HCT116 (cell line): Measurements from ENCODE around the gene RHEBL1. TPM values are rescaled to one million over a fixed set of nuclear protein-coding genes. Genes with fewer than 3 reads are reported as not detected.

ENCODE experiments used
- ATAC-seq: fragments of 200-7000 bp; cut with Tn5 transposase; 2 replicates; pipeline ENCODE4 v1.9.1; 2020; ENCODE audit warnings: mild to moderate bottlenecking, moderate library complexity
- BruUV-seq: library from RNA; stranded (reverse); fragments of 400-500 nt; replicated peaks from 2 replicates; lab custom pipeline; 2021; lab: Mats Ljungman, UMichigan
- CTCF ChIA-PET: fragments of 300-600 bp; sonication (Branson Sonifier 250); formaldehyde crosslinking; loops from one replicate; lab custom pipeline; 2021; ENCODE audit warnings: antibody characterized with exemption; lab: Charles Lee
- POLR2A ChIA-PET: fragments of 300-600, 350-600 bp; sonication (Branson Sonifier 250); formaldehyde crosslinking; loops from one replicate; lab custom pipeline; 2021; ENCODE audit warnings: antibody characterized with exemption; lab: Charles Lee
- RAD21 ChIA-PET, 2 experiments: fragments of 300-600 bp; sonication (Branson Sonifier 250); formaldehyde crosslinking; loops; one replicate each; lab custom pipeline; 2023; ENCODE audit warnings: low total read pairs in 2 of 2; ENCODE audit not compliant: uncharacterized antibody in 2 of 2, unreplicated experiment in 2 of 2, low non-redundant PET in 1 of 2; lab: Charles Lee
- DNase-seq: peaks from one replicate; pipeline ENCODE4 v3.0.0-alpha.2; 2010; ENCODE audit warnings: low read depth, low spot score
- H2AFZ ChIP-seq: fragments of 200-600 bp; shearing (Covaris generic), sonication (generic); 2 replicates; pipeline ENCODE4 v1.6.1; 2017; ENCODE audit warnings: low read depth, mixed run types, mixed read lengths, antibody characterized with exemption, low read length; ENCODE audit not compliant: poor library complexity, severe bottlenecking
- H3K27ac ChIP-seq: 2 replicates; pipeline ENCODE4 v1.5.1; 2012; ENCODE audit warnings: low read depth, low read length
- H3K27me3 ChIP-seq: fragments of 200-600 bp; sonication (generic); 2 replicates; pipeline ENCODE4 v1.6.1; 2016; ENCODE audit warnings: mixed run types, low read length, mixed read lengths; ENCODE audit not compliant: insufficient read depth
- H3K36me3 ChIP-seq, 2 experiments: fragments of 200-500 bp in 1 of 2; fragments of 200-600 bp in 1 of 2; sonication (Bioruptor generic) in 1 of 2; sonication (generic) in 1 of 2; 2 replicates each; pipeline versions ENCODE4 v1.5.1 to v1.6.1; 2014 to 2016; ENCODE audit warnings: low read length in 2 of 2, inconsistent platforms in 1 of 2, mixed read lengths in 1 of 2, mixed run types in 1 of 2; ENCODE audit not compliant: insufficient read depth in 2 of 2, control insufficient read depth in 1 of 2
- H3K4me1 ChIP-seq, 2 experiments: fragments of 200-600 bp in 1 of 2; sonication (generic) in 1 of 2; 2 replicates each; pipeline versions ENCODE4 v1.5.1 to v1.6.1; 2012 to 2017; ENCODE audit warnings: low read length in 2 of 2, inconsistent platforms in 1 of 2, mild to moderate bottlenecking in 1 of 2, mixed read lengths in 1 of 2, mixed run types in 1 of 2, moderate library complexity in 1 of 2; ENCODE audit not compliant: insufficient read depth in 2 of 2, control insufficient read depth in 1 of 2
- H3K4me2 ChIP-seq: fragments of 200-600 bp; sonication (generic); 2 replicates; pipeline ENCODE4 v1.6.1; 2017; ENCODE audit warnings: mixed run types, low read length, mixed read lengths
- H3K4me3 ChIP-seq, 2 experiments: fragments of 200-600 bp in 1 of 2; sonication (generic) in 1 of 2; replicated peaks in 1 of 2; 2 replicates each; pipeline ENCODE4 v1.5.1; 2011 to 2016; ENCODE audit warnings: low read length in 2 of 2, control low read depth in 1 of 2, low read depth in 1 of 2, mild to moderate bottlenecking in 1 of 2, mixed read lengths in 1 of 2, mixed run types in 1 of 2
- H3K79me2 ChIP-seq: fragments of 200-600 bp; sonication (generic); 2 replicates; pipeline ENCODE4 v1.6.1; 2017; ENCODE audit warnings: mild to moderate bottlenecking, mixed run types, low read length, moderate library complexity, mixed read lengths; ENCODE audit not compliant: insufficient read depth
- H3K9ac ChIP-seq: fragments of 200-600 bp; sonication (generic); 2 replicates; pipeline ENCODE4 v1.6.1; 2016; ENCODE audit warnings: low read length, mixed read lengths
- H3K9me2 ChIP-seq: fragments of 200-600 bp; sonication (generic), shearing (Covaris generic); 2 replicates; pipeline ENCODE4 v1.6.1; 2017; ENCODE audit warnings: mixed run types, mild to moderate bottlenecking, moderate library complexity; ENCODE audit not compliant: insufficient read depth
- H3K9me3 ChIP-seq, 2 experiments: fragments of 200-500 bp in 1 of 2; fragments of 200-600 bp in 1 of 2; sonication (Bioruptor generic) in 1 of 2; sonication (generic) in 1 of 2; 2 replicates each; pipeline ENCODE4 v1.6.1; 2014 to 2017; ENCODE audit warnings: low read length in 2 of 2, mixed read lengths in 2 of 2, inconsistent platforms in 1 of 2, low read depth in 1 of 2, mild to moderate bottlenecking in 1 of 2, mixed run types in 1 of 2, moderate library complexity in 1 of 2; ENCODE audit not compliant: control insufficient read depth in 1 of 2, insufficient read depth in 1 of 2
- H4K20me1 ChIP-seq: fragments of 200-600 bp; sonication (generic), shearing (Covaris generic); 2 replicates; pipeline ENCODE4 v1.6.1; 2017; ENCODE audit warnings: mixed run types, mild to moderate bottlenecking, moderate library complexity; ENCODE audit not compliant: insufficient read depth
- CEBPB ChIP-seq: IDR thresholded peaks from 2 replicates; pipeline ENCODE4 v1.6.1; 2012; ENCODE audit warnings: low read depth
- ELF1 ChIP-seq: IDR thresholded peaks from 2 replicates; pipeline ENCODE4 v1.6.1; 2012; ENCODE audit warnings: low read depth, borderline replicate concordance
- EZH2 ChIP-seq: fragments of 200-600 bp; sonication (generic); IDR thresholded peaks from 2 replicates; pipeline ENCODE4 v1.6.1; 2017; ENCODE audit warnings: antibody characterized with exemption, mixed run types
- FOSL1 ChIP-seq: IDR thresholded peaks from 2 replicates; pipeline ENCODE4 v1.6.1; 2012; ENCODE audit warnings: low read depth
- JUND ChIP-seq: IDR thresholded peaks from 2 replicates; pipeline ENCODE4 v1.6.1; 2012
- POLR2A ChIP-seq: IDR thresholded peaks from 2 replicates; pipeline ENCODE4 v1.7.0; 2011; ENCODE audit warnings: borderline replicate concordance; ENCODE audit not compliant: insufficient read depth, insufficient read length; ENCODE audit errors: extremely low read depth
- SIN3A ChIP-seq: IDR thresholded peaks from 2 replicates; pipeline ENCODE4 v1.6.1; 2012; ENCODE audit warnings: low read depth
- TCF7L2 ChIP-seq: IDR thresholded peaks from 2 replicates; pipeline ENCODE4 v1.7.0; 2011; ENCODE audit warnings: borderline replicate concordance, inconsistent platforms; ENCODE audit not compliant: insufficient read depth, insufficient read length; ENCODE audit errors: extremely low read depth
- ZFX ChIP-seq: fragments of 450-650 bp; IDR thresholded peaks from 2 replicates; pipeline ENCODE4 v1.6.1; 2017
- intact Hi-C: fragments of 100-400 bp; cut with micrococcal nuclease; formaldehyde crosslinking; loops from 2 replicates; pipeline ENCODE4 v1.10.0; 2022
- total RNA-seq: library from RNA; stranded (reverse); gene quantifications from one replicate; pipeline ENCODE4 v1.2.1, GENCODE V29; 2021; ENCODE audit not compliant: unreplicated experiment
- TF ChIP-seq, protein P1 (sequence below): IDR thresholded peaks from 2 replicates; pipeline ENCODE4 v1.6.1; 2012
- TF ChIP-seq, protein P2 (sequence below), 3 experiments: fragments of 200-600 bp in 1 of 3; sonication (generic) in 1 of 3; IDR thresholded peaks in 2 of 3; conservative IDR thresholded peaks in 1 of 3; 2 replicates each; pipeline ENCODE4 v1.5.1; 2012 to 2017; ENCODE audit warnings: low read depth in 2 of 3, low read length in 2 of 3, antibody characterized with exemption in 1 of 3, borderline replicate concordance in 1 of 3, control low read depth in 1 of 3, mild to moderate bottlenecking in 1 of 3, mixed read lengths in 1 of 3, mixed run types in 1 of 3, moderate library complexity in 1 of 3; ENCODE audit not compliant: insufficient read depth in 1 of 3
- TF ChIP-seq, protein P3 (sequence below): IDR thresholded peaks from 2 replicates; pipeline ENCODE4 v1.6.1; 2012

Gene RHEBL1
- total RNA-seq, 1 experiment from 2014 or later, result 2.8 TPM

DNA sequence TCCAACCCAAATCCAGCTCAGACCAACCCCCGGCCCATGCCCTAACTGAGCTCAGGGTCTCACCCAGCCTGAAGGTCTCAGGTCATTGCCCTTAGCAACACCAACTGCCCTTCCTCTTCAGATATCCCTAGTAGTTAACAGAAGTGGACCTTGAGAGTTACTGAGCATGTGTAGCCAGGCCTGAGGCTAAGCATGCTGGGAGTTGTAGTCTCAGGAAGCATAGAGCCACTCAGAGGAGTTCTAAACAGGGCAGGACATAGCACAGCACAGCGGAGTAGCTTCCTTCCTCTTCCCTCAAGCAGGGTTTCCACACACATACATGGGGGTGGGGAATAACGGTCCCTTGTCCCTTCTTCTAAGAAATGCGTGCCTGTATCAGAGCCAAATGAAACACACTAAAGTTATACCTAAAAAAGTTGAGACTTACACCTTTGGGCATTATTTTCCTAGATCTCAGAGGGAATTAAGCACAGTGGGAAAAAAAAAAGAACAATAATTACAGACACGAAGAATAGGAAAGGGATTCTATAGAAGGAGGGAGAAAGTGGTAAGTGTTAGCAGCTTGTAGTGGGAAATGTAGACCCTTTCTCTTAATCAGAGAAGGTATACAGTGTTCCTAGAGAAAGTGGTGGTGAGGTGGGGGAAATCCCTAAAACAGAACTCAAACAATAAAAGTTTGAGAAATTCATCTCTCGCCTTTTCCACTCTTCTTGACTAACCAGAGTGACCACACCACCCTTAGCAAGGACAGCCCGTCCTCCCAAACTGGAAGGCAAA is 13.6 kb downstream of the RHEBL1 start:
- Histone ChIP-seq H3K79me2 (peaks cover 89% of the 10 kb centered on the region), H4K20me1 (no peaks in the 10 kb centered on the region), H3K9ac (0 out of 2 replicates have a peak overlapping the region, but pooled peaks have one; percentile 4), H3K4me3 (no peak overlapping the region), H3K4me1 (peaks cover 17 to 31% of the 10 kb centered on the region in 2 experiments), H3K4me2 (peak overlapping the region; percentile 97; the same call in 1 of the 2 replicates), H3K27ac (no peak overlapping the region), H3K9me3 (no peaks in the 10 kb centered on the region), H2AFZ (no peak overlapping the region), H3K9me2 (no peaks in the 10 kb centered on the region), H3K36me3 (peaks cover 28 to 32% of the 10 kb centered on the region in 2 experiments), H3K27me3 (no peaks in the 10 kb centered on the region)
- ATAC-seq (peak; percentile 65), DNase-seq (peak; percentile 35)
- CTCF ChIA-PET, result interaction anchor here (1.0 kb wide), 1 partner anchor 12 kb away, joined by 4 read pairs; no protein-coding TSS in a partner anchor
- TF ChIP-seq FOSL1, result no peak
- TF ChIP-seq, protein P1, sequence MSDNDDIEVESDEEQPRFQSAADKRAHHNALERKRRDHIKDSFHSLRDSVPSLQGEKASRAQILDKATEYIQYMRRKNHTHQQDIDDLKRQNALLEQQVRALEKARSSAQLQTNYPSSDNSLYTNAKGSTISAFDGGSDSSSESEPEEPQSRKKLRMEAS, result no peak
- TF ChIP-seq JUND, result no peak
- TF ChIP-seq SIN3A, result no peak
- TF ChIP-seq EZH2, result no peak
- TF ChIP-seq TCF7L2, result no peak
- TF ChIP-seq, protein P2, sequence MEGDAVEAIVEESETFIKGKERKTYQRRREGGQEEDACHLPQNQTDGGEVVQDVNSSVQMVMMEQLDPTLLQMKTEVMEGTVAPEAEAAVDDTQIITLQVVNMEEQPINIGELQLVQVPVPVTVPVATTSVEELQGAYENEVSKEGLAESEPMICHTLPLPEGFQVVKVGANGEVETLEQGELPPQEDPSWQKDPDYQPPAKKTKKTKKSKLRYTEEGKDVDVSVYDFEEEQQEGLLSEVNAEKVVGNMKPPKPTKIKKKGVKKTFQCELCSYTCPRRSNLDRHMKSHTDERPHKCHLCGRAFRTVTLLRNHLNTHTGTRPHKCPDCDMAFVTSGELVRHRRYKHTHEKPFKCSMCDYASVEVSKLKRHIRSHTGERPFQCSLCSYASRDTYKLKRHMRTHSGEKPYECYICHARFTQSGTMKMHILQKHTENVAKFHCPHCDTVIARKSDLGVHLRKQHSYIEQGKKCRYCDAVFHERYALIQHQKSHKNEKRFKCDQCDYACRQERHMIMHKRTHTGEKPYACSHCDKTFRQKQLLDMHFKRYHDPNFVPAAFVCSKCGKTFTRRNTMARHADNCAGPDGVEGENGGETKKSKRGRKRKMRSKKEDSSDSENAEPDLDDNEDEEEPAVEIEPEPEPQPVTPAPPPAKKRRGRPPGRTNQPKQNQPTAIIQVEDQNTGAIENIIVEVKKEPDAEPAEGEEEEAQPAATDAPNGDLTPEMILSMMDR (IDR thresholded peaks at IDR 0.05 in 2 of 3, conservative IDR thresholded peaks at IDR 0.05 in 1 of 3; ENCODE audit: borderline replicate concordance in 1 of 3, insufficient read depth in 1 of 3, low read depth in 2 of 3, low read length in 2 of 3), result no peak
- TF ChIP-seq, protein P3, sequence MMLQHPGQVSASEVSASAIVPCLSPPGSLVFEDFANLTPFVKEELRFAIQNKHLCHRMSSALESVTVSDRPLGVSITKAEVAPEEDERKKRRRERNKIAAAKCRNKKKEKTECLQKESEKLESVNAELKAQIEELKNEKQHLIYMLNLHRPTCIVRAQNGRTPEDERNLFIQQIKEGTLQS, result no peak
- no peak for TF ChIP-seq ZFX
- TF ChIP-seq POLR2A, result no peak
- TF ChIP-seq CEBPB, result no peak
- no peak for TF ChIP-seq ELF1
- RAD21 ChIA-PET, result no interaction called here
- POLR2A ChIA-PET, result no interaction called here
- BruUV-seq, result no TSS peak
- intact Hi-C loops, result no loop called here
